Measurements from ENCODE around the gene PCDH9. TPM values are rescaled to one million over a fixed set of nuclear protein-coding genes. Genes with fewer than 3 reads are reported as not detected.

PCDH9 gene
- total RNA-seq, 6 experiments from 2014 or later, result 1.6 to 3.9 (median 3.1) TPM

- intact Hi-C loops (cut with DNase I), result no loop called here
- H3K27ac ChIP-seq, result no peak overlapping the region
- ATAC-seq, result no peak
- no peak for DNase-seq
- TF ChIP-seq POLR2A (IDR thresholded peaks at IDR 0.05), result no peak
- TF ChIP-seq, protein P1, sequence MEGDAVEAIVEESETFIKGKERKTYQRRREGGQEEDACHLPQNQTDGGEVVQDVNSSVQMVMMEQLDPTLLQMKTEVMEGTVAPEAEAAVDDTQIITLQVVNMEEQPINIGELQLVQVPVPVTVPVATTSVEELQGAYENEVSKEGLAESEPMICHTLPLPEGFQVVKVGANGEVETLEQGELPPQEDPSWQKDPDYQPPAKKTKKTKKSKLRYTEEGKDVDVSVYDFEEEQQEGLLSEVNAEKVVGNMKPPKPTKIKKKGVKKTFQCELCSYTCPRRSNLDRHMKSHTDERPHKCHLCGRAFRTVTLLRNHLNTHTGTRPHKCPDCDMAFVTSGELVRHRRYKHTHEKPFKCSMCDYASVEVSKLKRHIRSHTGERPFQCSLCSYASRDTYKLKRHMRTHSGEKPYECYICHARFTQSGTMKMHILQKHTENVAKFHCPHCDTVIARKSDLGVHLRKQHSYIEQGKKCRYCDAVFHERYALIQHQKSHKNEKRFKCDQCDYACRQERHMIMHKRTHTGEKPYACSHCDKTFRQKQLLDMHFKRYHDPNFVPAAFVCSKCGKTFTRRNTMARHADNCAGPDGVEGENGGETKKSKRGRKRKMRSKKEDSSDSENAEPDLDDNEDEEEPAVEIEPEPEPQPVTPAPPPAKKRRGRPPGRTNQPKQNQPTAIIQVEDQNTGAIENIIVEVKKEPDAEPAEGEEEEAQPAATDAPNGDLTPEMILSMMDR (IDR thresholded peaks at IDR 0.05), result no peak
- no peaks in the 10 kb centered on the region for H3K27me3 ChIP-seq
- H3K4me1 ChIP-seq, result no peaks in the 10 kb centered on the region
- H3K4me3 ChIP-seq, result no peak overlapping the region
- WGBS (ENCODE audit: insufficient coverage, low coverage, low lambda C conversion rate, missing lambda C conversion rate), result 14% methylated on average over 1 of the region's 1 CpG
- no peaks in the 10 kb centered on the region for H3K9me3 ChIP-seq
- no peaks in the 10 kb centered on the region for H3K36me3 ChIP-seq
Observed at GRCh38 chr13:66273011-66273410, 957.1 kb downstream of the PCDH9 start.

DNA sequence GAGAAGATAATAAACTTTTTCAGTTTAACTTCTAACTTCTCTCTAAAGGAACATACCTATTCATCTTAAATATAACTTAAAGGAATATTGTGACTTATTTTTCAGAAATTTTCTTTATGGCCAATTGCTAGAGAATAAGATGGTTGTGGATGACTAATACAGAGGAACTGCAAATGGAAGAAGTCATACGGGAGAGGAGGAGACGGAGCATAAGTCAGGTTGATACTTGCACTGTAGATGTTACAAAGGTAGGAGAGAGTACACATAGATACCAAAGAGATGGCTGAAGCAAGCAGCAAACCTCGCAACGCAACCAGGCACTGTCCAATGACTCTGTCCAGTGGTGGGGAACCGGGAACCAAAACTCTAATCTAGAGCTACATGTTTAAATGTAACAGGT lies 963.4 kb downstream of the PCDH9 start:
- no peak for DNase-seq
- no peaks in the 10 kb centered on the region for H3K36me3 ChIP-seq
- ATAC-seq, result no peak
- no peak overlapping the region for H3K27ac ChIP-seq
- WGBS (ENCODE audit: insufficient coverage, low coverage, low lambda C conversion rate, missing lambda C conversion rate), result 56% methylated on average over 5 of the region's 5 CpGs
- TF ChIP-seq, protein P1 (IDR thresholded peaks at IDR 0.05), result no peak
- no peak for TF ChIP-seq POLR2A (IDR thresholded peaks at IDR 0.05)
- no peaks in the 10 kb centered on the region for H3K27me3 ChIP-seq
- no peaks in the 10 kb centered on the region for H3K4me1 ChIP-seq
- intact Hi-C loops (cut with DNase I), result no loop called here
- no peak overlapping the region for H3K4me3 ChIP-seq
- H3K9me3 ChIP-seq, result no peaks in the 10 kb centered on the region

DNA sequence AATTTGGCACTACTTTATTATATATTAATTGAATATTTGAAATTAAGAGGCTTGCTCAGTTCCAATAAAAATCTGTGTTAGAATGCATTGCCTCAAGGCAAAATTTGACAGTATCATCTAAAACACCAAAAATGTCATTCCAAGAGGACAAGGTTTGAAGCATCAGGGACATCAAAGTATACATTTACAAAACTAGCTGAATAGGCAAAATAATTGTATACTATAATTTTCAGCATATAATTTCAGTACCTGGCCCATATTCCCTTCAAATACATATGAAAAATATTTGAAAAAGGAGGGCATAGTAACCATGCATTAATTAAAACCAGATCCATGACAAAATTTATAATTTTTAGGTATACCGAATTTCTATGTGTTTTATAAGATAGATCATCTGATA lies 963.8 kb downstream of the PCDH9 start:
- DNase-seq (no peak), ATAC-seq (no peak)
- H3K4me1 ChIP-seq, result no peaks in the 10 kb centered on the region
- TF ChIP-seq, protein P1 (IDR thresholded peaks at IDR 0.05), result no peak
- no peak for TF ChIP-seq POLR2A (IDR thresholded peaks at IDR 0.05)
- no peaks in the 10 kb centered on the region for H3K9me3 ChIP-seq
- no peaks in the 10 kb centered on the region for H3K36me3 ChIP-seq
- H3K27me3 ChIP-seq, result no peaks in the 10 kb centered on the region
- no peak overlapping the region for H3K27ac ChIP-seq
- WGBS (ENCODE audit: insufficient coverage, low coverage, low lambda C conversion rate, missing lambda C conversion rate), result 50% methylated on average over 1 of the region's 1 CpG
- H3K4me3 ChIP-seq, result no peak overlapping the region
- intact Hi-C loops (cut with DNase I), result no loop called here

GRCh38 chr13:66265371-66265770 lies 964.8 kb downstream of the PCDH9 start:
- ATAC-seq (no peak), DNase-seq (no peak)
- intact Hi-C loops (cut with DNase I), result no loop called here
- Histone ChIP-seq H3K4me1 (no peaks in the 10 kb centered on the region), H3K27me3 (no peaks in the 10 kb centered on the region), H3K4me3 (no peak overlapping the region), H3K27ac (no peak overlapping the region), H3K9me3 (no peaks in the 10 kb centered on the region), H3K36me3 (no peaks in the 10 kb centered on the region)
- TF ChIP-seq POLR2A (IDR thresholded peaks at IDR 0.05), result no peak
- TF ChIP-seq, protein P1 (IDR thresholded peaks at IDR 0.05), result no peak
- WGBS (ENCODE audit: insufficient coverage, low coverage, low lambda C conversion rate, missing lambda C conversion rate), result 18% methylated on average over 3 of the region's 4 CpGs

GRCh38 chr13:66264971-66265370 lies 965.2 kb downstream of the PCDH9 start:
- Histone ChIP-seq H3K36me3 (no peaks in the 10 kb centered on the region), H3K27ac (no peak overlapping the region), H3K9me3 (no peaks in the 10 kb centered on the region), H3K4me3 (no peak overlapping the region), H3K4me1 (no peaks in the 10 kb centered on the region), H3K27me3 (no peaks in the 10 kb centered on the region)
- 71% methylated on average over 5 of the region's 5 CpGs for WGBS (ENCODE audit: insufficient coverage, low coverage, low lambda C conversion rate, missing lambda C conversion rate)
- ATAC-seq (no peak), DNase-seq (no peak)
- intact Hi-C loops (cut with DNase I), result no loop called here
- no peak for TF ChIP-seq POLR2A (IDR thresholded peaks at IDR 0.05)
- TF ChIP-seq, protein P1 (IDR thresholded peaks at IDR 0.05), result no peak

Measured in right lobe of liver (tissue), 6 donors.